Suprapubic skin (tissue), 4 donors: ENCODE results near the gene RTP5. TPM values are rescaled to one million over a fixed set of nuclear protein-coding genes. Genes with fewer than 3 reads are reported as not detected.
A peak's percentile ranks its signal among the peaks of the same experiment; 100 is the strongest.

Experiments used
- DNase-seq, 2 donors: peaks; one replicate each; pipeline ENCODE4 v3.0.0-alpha.2; 2019; ENCODE audit warnings: low spot score in 2 of 2
- H3K27ac ChIP-seq: fragments of 200-600 bp; sonication (generic); one replicate; pipeline ENCODE4 v1.5.1; 2019
- H3K27me3 ChIP-seq: fragments of 200-600 bp; sonication (generic); one replicate; pipeline ENCODE4 v1.5.1; 2019
- H3K36me3 ChIP-seq: fragments of 200-600 bp; sonication (generic); one replicate; pipeline ENCODE4 v1.5.1; 2019
- H3K4me1 ChIP-seq: fragments of 200-600 bp; sonication (generic); one replicate; pipeline ENCODE4 v1.5.1; 2019
- H3K4me3 ChIP-seq: fragments of 200-600 bp; sonication (generic); one replicate; pipeline ENCODE4 v1.5.1; 2019; ENCODE audit warnings: mild to moderate bottlenecking
- H3K9me3 ChIP-seq: fragments of 200-600 bp; sonication (generic); one replicate; pipeline ENCODE4 v1.5.1; 2019
- EP300 ChIP-seq: sonication (generic); formaldehyde crosslinking; IDR thresholded peaks from one replicate; pipeline ENCODE4 v1.6.1; 2017; ENCODE audit warnings: antibody characterized with exemption
- POLR2A ChIP-seq, 2 donors: fragments of 450-650 bp; IDR thresholded peaks; one replicate each; pipeline ENCODE4 v1.6.1; 2017; ENCODE audit warnings: antibody characterized with exemption in 2 of 2, mild to moderate bottlenecking in 2 of 2, moderate library complexity in 2 of 2
- POLR2AphosphoS5 ChIP-seq, 3 donors: sonication (generic); formaldehyde crosslinking; IDR thresholded peaks; one replicate each; pipeline ENCODE4 v1.6.1; 2017; ENCODE audit warnings: antibody characterized with exemption in 3 of 3
- WGBS: methylation state at CpG from one replicate; pipeline ENCODE4 v1.1.5; 2018; 5-methylcytosine and 5-hydroxymethylcytosine counted together
- total RNA-seq, 4 donors: library from RNA; depleted of rRNA; stranded (reverse); fragments of >200 nt; gene quantifications; one replicate each; pipeline ENCODE4 v1.1.0, GENCODE V29; 2016
- TF ChIP-seq, protein P1 (sequence below), 2 donors: fragments of 200-600 bp in 1 of 2; fragments of 450-650 bp in 1 of 2; sonication (generic) in 1 of 2; IDR thresholded peaks; one replicate each; pipeline ENCODE4 v1.5.1; 2016 to 2019; ENCODE audit warnings: antibody characterized with exemption in 2 of 2, mild to moderate bottlenecking in 1 of 2, moderate library complexity in 1 of 2

The RTP5 gene
- total RNA-seq, 4 donors from 2014 or later: not detected

GRCh38 chr2:241895712-241896641 is 26.4 kb downstream of the RTP5 start:
- 32% methylated on average over 12 of the region's 26 CpGs for WGBS
- Histone ChIP-seq H3K4me3 (no peak overlapping the region), H3K4me1 (peaks cover 64% of the 10 kb centered on the region), H3K9me3 (no peaks in the 10 kb centered on the region), H3K27ac (peak overlapping the region; percentile 76), H3K27me3 (no peaks in the 10 kb centered on the region), H3K36me3 (no peaks in the 10 kb centered on the region)
- peak; percentile 74 to 84 for DNase-seq
- TF ChIP-seq POLR2AphosphoS5 (IDR thresholded peaks at IDR 0.05) (peak in 1 of 3 donors; percentile 73), POLR2A (IDR thresholded peaks at IDR 0.05) (no peak)

GRCh38 chr2:241896746-241897201 is 27.2 kb downstream of the RTP5 start:
- H3K36me3 ChIP-seq: no peaks in the 10 kb centered on the region
- TF ChIP-seq POLR2A (IDR thresholded peaks at IDR 0.05) (no peak), POLR2AphosphoS5 (IDR thresholded peaks at IDR 0.05) (no peak), EP300 (no peak)
- TF ChIP-seq, protein P1, sequence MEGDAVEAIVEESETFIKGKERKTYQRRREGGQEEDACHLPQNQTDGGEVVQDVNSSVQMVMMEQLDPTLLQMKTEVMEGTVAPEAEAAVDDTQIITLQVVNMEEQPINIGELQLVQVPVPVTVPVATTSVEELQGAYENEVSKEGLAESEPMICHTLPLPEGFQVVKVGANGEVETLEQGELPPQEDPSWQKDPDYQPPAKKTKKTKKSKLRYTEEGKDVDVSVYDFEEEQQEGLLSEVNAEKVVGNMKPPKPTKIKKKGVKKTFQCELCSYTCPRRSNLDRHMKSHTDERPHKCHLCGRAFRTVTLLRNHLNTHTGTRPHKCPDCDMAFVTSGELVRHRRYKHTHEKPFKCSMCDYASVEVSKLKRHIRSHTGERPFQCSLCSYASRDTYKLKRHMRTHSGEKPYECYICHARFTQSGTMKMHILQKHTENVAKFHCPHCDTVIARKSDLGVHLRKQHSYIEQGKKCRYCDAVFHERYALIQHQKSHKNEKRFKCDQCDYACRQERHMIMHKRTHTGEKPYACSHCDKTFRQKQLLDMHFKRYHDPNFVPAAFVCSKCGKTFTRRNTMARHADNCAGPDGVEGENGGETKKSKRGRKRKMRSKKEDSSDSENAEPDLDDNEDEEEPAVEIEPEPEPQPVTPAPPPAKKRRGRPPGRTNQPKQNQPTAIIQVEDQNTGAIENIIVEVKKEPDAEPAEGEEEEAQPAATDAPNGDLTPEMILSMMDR (IDR thresholded peaks at IDR 0.05): no peak
- DNase-seq: peak; percentile 45 to 49
- no peaks in the 10 kb centered on the region for H3K9me3 ChIP-seq
- no peak overlapping the region for H3K27ac ChIP-seq
- no peaks in the 10 kb centered on the region for H3K27me3 ChIP-seq
- peaks cover 66% of the 10 kb centered on the region for H3K4me1 ChIP-seq
- WGBS: 78% methylated on average over 8 of the region's 10 CpGs
- no peak overlapping the region for H3K4me3 ChIP-seq

GRCh38 chr2:241897231-241897916 is 27.8 kb downstream of the RTP5 start:
- DNase-seq: peak; percentile 38 to 61
- H3K27ac ChIP-seq: no peak overlapping the region
- WGBS: 85% methylated on average over 17 of the region's 17 CpGs

GRCh38 chr2:241898463-241899270 is 29.1 kb downstream of the RTP5 start:
- Histone ChIP-seq H3K36me3 (no peaks in the 10 kb centered on the region), H3K27ac (no peak overlapping the region), H3K4me3 (no peak overlapping the region), H3K27me3 (no peaks in the 10 kb centered on the region), H3K9me3 (no peaks in the 10 kb centered on the region), H3K4me1 (peaks cover 59% of the 10 kb centered on the region)
- peak; percentile 63 to 73 for DNase-seq
- TF ChIP-seq, protein P1 (IDR thresholded peaks at IDR 0.05): no peak
- TF ChIP-seq EP300 (no peak), POLR2AphosphoS5 (IDR thresholded peaks at IDR 0.05) (no peak), POLR2A (IDR thresholded peaks at IDR 0.05) (no peak)
- WGBS: 80% methylated on average over 15 of the region's 30 CpGs

More at GRCh38 chr2:241897231-241897916, 27.8 kb downstream of the RTP5 start:
- Histone ChIP-seq H3K4me1 (peaks cover 64% of the 10 kb centered on the region), H3K36me3 (no peaks in the 10 kb centered on the region), H3K4me3 (no peak overlapping the region), H3K9me3 (no peaks in the 10 kb centered on the region), H3K27me3 (no peaks in the 10 kb centered on the region)
- TF ChIP-seq, protein P1 (IDR thresholded peaks at IDR 0.05): no peak
- TF ChIP-seq POLR2AphosphoS5 (IDR thresholded peaks at IDR 0.05) (no peak), POLR2A (IDR thresholded peaks at IDR 0.05) (no peak), EP300 (no peak)

GRCh38 chr2:241900251-241901017 is 30.9 kb downstream of the RTP5 start:
- Histone ChIP-seq H3K27ac (peak overlapping the region; percentile 64), H3K4me1 (peaks cover 48% of the 10 kb centered on the region), H3K27me3 (no peaks in the 10 kb centered on the region), H3K9me3 (no peaks in the 10 kb centered on the region), H3K36me3 (no peaks in the 10 kb centered on the region), H3K4me3 (no peak overlapping the region)
- no peak for TF ChIP-seq POLR2A (IDR thresholded peaks at IDR 0.05)
- TF ChIP-seq EP300: no peak
- TF ChIP-seq, protein P1 (IDR thresholded peaks at IDR 0.05): no peak
- no peak for TF ChIP-seq POLR2AphosphoS5 (IDR thresholded peaks at IDR 0.05)
- WGBS: 68% methylated on average over 25 of the region's 32 CpGs
- peak; percentile 48 to 57 for DNase-seq
